Thymus (tissue), 11 donors: ENCODE results near the gene USP8. TPM values are rescaled to one million over a fixed set of nuclear protein-coding genes. Genes with fewer than 3 reads are reported as not detected.

Experiments
- DNase-seq, 9 donors: peaks; one replicate each; pipeline ENCODE4 v3.0.0-alpha.2; 2013; ENCODE audit warnings: low spot score in 9 of 9, low read depth in 6 of 9, missing footprints in 1 of 9
- H3K27ac ChIP-seq, 2 donors: one replicate each; pipeline ENCODE4 v1.5.1; 2013; ENCODE audit warnings: control low read depth in 1 of 2, low read depth in 1 of 2, low read length in 1 of 2, mild to moderate bottlenecking in 1 of 2, moderate library complexity in 1 of 2
- H3K27me3 ChIP-seq, 2 donors: one replicate each; pipeline ENCODE4 v1.5.1; 2013; ENCODE audit warnings: low read length in 1 of 2; ENCODE audit not compliant: control insufficient read depth in 2 of 2, insufficient read depth in 1 of 2
- H3K36me3 ChIP-seq, 2 donors: one replicate each; pipeline ENCODE4 v1.5.1; 2013; ENCODE audit warnings: low read length in 1 of 2, mild to moderate bottlenecking in 1 of 2, moderate library complexity in 1 of 2; ENCODE audit not compliant: control insufficient read depth in 2 of 2, insufficient read depth in 2 of 2
- H3K4me1 ChIP-seq, 2 donors: one replicate each; pipeline ENCODE4 v1.5.1; 2013; ENCODE audit warnings: low read length in 2 of 2; ENCODE audit not compliant: control insufficient read depth in 2 of 2, insufficient read depth in 2 of 2
- H3K4me3 ChIP-seq, 2 donors: one replicate each; pipeline ENCODE4 v1.5.1; 2013; ENCODE audit warnings: low read length in 2 of 2, control low read depth in 1 of 2, mild to moderate bottlenecking in 1 of 2
- H3K9me3 ChIP-seq, 2 donors: one replicate each; pipeline ENCODE4 v1.5.1; 2013; ENCODE audit warnings: low read length in 1 of 2, mild to moderate bottlenecking in 1 of 2; ENCODE audit not compliant: control insufficient read depth in 2 of 2, insufficient read depth in 1 of 2
- WGBS: extraction: QIAGEN DNeasy Blood & Tissue Kit; methylation state at CpG from one replicate; pipeline ENCODE4 v1.1.7; 2013; 5-methylcytosine and 5-hydroxymethylcytosine counted together
- polyA plus RNA-seq: library from polyadenylated mRNA; stranded (reverse); fragments of 200-250 nt; gene quantifications from one replicate; pipeline ENCODE4 v1.2.3, GENCODE V29; 2013
- total RNA-seq: library from RNA; stranded (reverse); fragments of 120-200 nt; gene quantifications from one replicate; pipeline ENCODE4 v1.2.4, GENCODE V29; 2013
- donor health status: healthy.

Gene USP8
- total and polyA plus RNA-seq, 2 donors, result 29.9 to 37.4 TPM

DNA sequence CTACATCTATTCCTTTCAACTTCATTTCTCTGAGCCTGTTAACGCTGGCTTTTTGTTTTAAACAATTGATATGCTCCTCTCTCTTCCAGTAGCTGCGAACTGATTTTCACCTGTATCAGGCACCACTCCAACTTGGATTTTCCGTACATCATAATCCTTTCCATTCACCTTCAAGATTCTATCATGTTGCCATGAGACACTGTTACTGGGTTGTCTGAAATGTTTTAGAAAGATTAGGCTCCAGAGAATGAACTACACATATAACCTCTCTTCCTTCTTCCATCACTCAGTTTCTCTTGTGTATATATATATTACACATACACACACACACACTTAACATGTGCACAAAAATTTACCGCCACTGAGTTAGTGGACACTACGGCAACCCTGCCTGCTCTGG, 122.4 kb downstream of the USP8 start, which contains the start of gene USP50:
Gene USP50, minus strand, starts transcription at position 101 of the 400 bp plus-strand sequence. CDS start 141 bp downstream, outside the sequence.
- DNase-seq, result no peak
- Histone ChIP-seq H3K36me3 (no peaks in the 10 kb centered on the region), H3K27ac (no peak within 1 kb of the TSS), H3K4me1 (no peaks in the 10 kb centered on the region), H3K4me3 (no peak within 1 kb of the TSS), H3K9me3 (no peaks in the 10 kb centered on the region), H3K27me3 (no peaks in the 10 kb centered on the region)
- WGBS, result 99% methylated on average over 5 of the region's 5 CpGs

GRCh38 chr15:50549326-50549725, 125.1 kb downstream of the USP8 start:
- 93% methylated on average over 7 of the region's 7 CpGs for WGBS
- Histone ChIP-seq H3K27me3 (no peaks in the 10 kb centered on the region), H3K36me3 (no peaks in the 10 kb centered on the region)

DNA sequence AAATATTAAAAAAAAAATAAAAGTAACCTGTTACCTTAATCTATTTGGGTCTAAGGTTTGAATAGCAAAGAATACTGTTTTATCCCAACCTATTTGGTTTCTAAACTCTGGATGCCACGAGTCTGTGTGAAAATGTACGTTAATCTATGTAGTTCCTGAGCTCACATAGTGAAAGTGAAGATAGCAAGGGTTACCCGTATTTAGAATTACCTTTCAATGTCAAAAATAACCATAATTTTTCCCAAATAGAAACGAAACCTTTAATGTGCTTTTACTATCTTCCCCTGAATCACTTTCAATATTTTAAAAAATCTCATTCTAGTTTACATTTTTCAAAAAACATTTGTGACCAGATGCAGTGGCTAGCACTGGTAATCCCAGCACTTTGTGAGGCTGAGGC, 128.0 kb downstream of the USP8 start:
- no peaks in the 10 kb centered on the region for H3K27me3 ChIP-seq
- no peak overlapping the region for H3K27ac ChIP-seq
- 96% methylated on average over 4 of the region's 4 CpGs for WGBS
- peaks cover 0 to 2% of the 10 kb centered on the region in 2 donors for H3K36me3 ChIP-seq
- DNase-seq, result no peak
- H3K4me1 ChIP-seq, result no peaks in the 10 kb centered on the region
- H3K4me3 ChIP-seq, result no peak overlapping the region
- no peaks in the 10 kb centered on the region for H3K9me3 ChIP-seq

More at GRCh38 chr15:50549326-50549725, 125.1 kb downstream of the USP8 start:
- Histone ChIP-seq H3K9me3 (no peaks in the 10 kb centered on the region), H3K27ac (no peak overlapping the region), H3K4me3 (no peak overlapping the region), H3K4me1 (no peaks in the 10 kb centered on the region)
- no peak for DNase-seq

DNA sequence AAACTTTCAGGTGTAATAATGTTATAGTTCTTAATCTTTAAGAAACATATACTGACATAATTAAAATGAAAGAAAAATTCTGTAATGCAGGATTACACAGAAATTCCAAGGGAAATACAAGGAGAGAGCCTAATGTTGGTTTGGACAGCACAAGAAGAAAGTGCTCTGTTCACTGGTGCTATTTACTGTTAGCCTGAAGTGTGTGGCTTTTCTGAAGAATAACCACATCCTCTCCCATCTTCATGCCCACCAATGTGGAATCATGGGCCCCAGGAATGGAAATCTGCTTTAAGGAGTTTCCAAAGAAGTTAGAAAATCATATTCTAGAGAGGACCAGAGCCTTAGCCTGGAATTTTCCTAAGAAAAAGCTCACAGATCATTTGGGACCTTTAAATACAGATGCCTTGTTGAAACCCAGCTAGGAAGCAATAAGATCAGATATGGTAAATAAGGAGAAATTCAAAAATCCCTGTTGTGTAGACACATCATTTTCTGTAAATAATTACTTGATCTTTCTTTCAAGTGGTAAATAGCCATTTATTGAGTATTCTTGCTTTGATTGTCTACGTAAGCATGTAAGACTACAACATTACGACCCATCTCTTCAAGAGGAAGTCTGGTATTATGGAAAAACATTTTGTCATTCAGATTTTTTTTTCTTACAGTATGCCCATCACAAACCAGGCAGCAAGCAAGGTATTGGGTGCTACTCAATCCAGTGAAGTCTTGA, 132.6 kb downstream of the USP8 start:
- WGBS, result 97% methylated on average over 2 of the region's 2 CpGs
- H3K36me3 ChIP-seq, result peaks cover 0 to 12% of the 10 kb centered on the region in 2 donors
- no peak for DNase-seq
- H3K9me3 ChIP-seq, result no peaks in the 10 kb centered on the region
- no peak overlapping the region for H3K27ac ChIP-seq
- no peak overlapping the region for H3K4me3 ChIP-seq
- no peaks in the 10 kb centered on the region for H3K4me1 ChIP-seq
- H3K27me3 ChIP-seq, result no peaks in the 10 kb centered on the region

GRCh38 chr15:50558012-50558411, 133.8 kb downstream of the USP8 start:
- Histone ChIP-seq H3K9me3 (no peaks in the 10 kb centered on the region), H3K36me3 (peaks cover 7 to 14% of the 10 kb centered on the region in 2 donors), H3K27me3 (no peaks in the 10 kb centered on the region), H3K4me3 (no peak overlapping the region), H3K27ac (no peak overlapping the region), H3K4me1 (no peaks in the 10 kb centered on the region)
- DNase-seq, result no peak
- over 99% methylated on average over 2 of the region's 2 CpGs for WGBS

DNA sequence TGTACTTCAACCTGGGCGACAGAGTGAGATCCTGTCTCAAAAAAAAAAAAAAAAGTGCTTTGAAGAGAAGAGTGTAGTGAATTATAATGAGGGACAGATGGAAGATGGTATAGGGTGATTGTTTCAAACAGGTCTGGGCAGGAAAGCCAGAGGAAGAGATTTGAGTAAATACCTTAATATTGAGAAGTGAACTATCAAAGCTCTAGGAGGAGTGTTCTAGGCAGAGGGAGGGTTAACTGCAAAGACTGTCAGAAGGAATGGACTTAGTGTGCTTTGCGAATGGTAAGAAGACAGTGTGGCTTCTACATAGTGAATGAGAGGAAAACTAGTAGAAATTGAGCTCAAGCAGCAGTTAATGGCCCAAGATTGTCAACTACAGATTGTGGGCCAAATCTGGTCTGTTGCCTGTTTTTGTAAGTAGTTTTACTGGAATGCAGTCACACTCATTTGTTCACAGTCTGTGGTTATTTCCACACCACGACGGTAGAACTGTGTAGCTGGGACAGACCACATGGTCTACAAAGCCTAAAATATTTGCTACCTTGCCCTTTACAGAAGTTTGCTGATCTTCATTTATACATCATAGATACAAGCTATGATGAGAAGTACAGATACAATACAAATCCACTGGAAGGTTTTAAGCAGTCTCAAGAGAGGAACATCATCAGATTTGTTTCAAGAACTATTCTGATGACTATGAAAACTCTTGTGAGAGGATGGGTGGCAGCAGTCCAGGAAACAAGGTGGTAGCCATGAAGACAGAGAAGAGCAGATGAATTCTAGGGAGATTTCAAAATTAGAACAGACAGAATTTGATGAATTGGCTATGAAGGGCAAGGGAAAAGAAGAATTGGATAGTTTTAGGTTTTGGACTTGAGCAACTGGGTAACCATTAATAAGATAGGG, 138.8 kb downstream of the USP8 start:
- WGBS, result 81% methylated on average over 4 of the region's 4 CpGs
- H3K4me3 ChIP-seq, result no peak overlapping the region
- no peaks in the 10 kb centered on the region for H3K27me3 ChIP-seq
- H3K4me1 ChIP-seq, result no peaks in the 10 kb centered on the region
- no peak for DNase-seq
- H3K36me3 ChIP-seq, result peaks cover 9 to 28% of the 10 kb centered on the region in 2 donors
- H3K9me3 ChIP-seq, result no peaks in the 10 kb centered on the region
- no peak overlapping the region for H3K27ac ChIP-seq

GRCh38 chr15:50563756-50564155, 139.6 kb downstream of the USP8 start:
- 98% methylated on average over 4 of the region's 4 CpGs for WGBS
- H3K36me3 ChIP-seq, result peaks cover 9 to 31% of the 10 kb centered on the region in 2 donors

More at GRCh38 chr15:50563756-50564155, 139.6 kb downstream of the USP8 start:
- Histone ChIP-seq H3K4me1 (no peaks in the 10 kb centered on the region), H3K4me3 (no peak overlapping the region), H3K9me3 (no peaks in the 10 kb centered on the region), H3K27ac (no peak overlapping the region), H3K27me3 (no peaks in the 10 kb centered on the region)
- no peak for DNase-seq
